ENCODE measurements around the gene ENPP6.

Gene ENPP6
- total RNA-seq, result 0 to 0.13 reads per million in 2 donors

- DNase-seq, result no peak
Measured at GRCh38 chr4:184217634-184218033, at the start of gene ENPP6. ENPP6 (minus strand) TSS chr4:184217873; CDS start chr4:184217819, 54 bp downstream.

GRCh38 chr4:184267206-184267608, 49.5 kb upstream of the ENPP6 start:
- DNase-seq, result no peak

GRCh38 chr4:184265546-184266351, 48.1 kb upstream of the ENPP6 start:
- DNase-seq, result no peak

GRCh38 chr4:184263910-184264732, 46.4 kb upstream of the ENPP6 start:
- DNase-seq, result no peak

DNA sequence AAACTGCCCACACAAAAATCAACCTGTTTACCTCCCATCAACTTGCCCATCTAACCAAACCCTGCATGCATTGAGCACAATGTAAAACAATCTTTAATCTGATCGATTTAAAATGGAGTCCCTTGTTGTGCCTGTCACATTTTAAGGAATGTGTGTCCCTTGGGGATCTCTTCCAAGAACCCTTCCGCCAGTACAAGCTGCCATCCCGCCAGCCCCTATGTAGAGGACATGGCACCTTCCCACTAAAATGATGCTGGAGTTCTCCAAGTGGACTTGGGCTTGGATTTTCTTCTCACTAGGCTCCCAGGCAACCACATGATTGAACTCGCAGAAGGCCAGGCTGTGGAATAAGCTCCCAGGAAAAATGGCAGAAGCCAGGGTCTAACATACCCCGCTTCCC, 45.8 kb upstream of the ENPP6 start:
- DNase-seq, result no peak

- DNase-seq, result no peak
Measured at GRCh38 chr4:184262901-184263300, 45.2 kb upstream of the ENPP6 start.

DNA sequence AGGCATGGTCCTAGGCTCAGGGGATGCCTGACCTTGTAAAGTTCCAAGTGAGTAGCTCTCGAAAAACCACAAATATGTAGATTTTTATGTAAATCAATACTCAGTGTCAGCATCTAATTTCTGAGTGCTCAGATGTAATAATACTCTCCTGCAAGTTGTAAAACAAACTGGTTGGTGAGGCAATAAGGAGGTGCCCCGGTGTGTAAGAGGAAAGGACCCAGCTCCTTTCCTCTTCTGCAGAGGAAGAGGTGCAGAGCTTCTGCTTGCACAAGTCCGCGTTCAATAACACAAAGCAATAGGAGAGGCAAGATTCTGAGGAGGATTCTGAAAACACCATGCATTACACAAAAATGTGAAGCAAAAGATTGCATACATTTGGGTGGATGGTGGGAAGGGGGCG, 43.6 kb upstream of the ENPP6 start:
- DNase-seq, result no peak

GRCh38 chr4:184259866-184260265, 42.2 kb upstream of the ENPP6 start:
- DNase-seq, result no peak

- DNase-seq, result no peak
Measured at GRCh38 chr4:184259081-184259480, 41.4 kb upstream of the ENPP6 start.

GRCh38 chr4:184255871-184256642, 38.4 kb upstream of the ENPP6 start:
- DNase-seq, result no peak

- DNase-seq, result no peak
Measured at GRCh38 chr4:184255361-184255760, 37.7 kb upstream of the ENPP6 start.

GRCh38 chr4:184253072-184253420, 35.4 kb upstream of the ENPP6 start:
- DNase-seq, result no peak

DNA sequence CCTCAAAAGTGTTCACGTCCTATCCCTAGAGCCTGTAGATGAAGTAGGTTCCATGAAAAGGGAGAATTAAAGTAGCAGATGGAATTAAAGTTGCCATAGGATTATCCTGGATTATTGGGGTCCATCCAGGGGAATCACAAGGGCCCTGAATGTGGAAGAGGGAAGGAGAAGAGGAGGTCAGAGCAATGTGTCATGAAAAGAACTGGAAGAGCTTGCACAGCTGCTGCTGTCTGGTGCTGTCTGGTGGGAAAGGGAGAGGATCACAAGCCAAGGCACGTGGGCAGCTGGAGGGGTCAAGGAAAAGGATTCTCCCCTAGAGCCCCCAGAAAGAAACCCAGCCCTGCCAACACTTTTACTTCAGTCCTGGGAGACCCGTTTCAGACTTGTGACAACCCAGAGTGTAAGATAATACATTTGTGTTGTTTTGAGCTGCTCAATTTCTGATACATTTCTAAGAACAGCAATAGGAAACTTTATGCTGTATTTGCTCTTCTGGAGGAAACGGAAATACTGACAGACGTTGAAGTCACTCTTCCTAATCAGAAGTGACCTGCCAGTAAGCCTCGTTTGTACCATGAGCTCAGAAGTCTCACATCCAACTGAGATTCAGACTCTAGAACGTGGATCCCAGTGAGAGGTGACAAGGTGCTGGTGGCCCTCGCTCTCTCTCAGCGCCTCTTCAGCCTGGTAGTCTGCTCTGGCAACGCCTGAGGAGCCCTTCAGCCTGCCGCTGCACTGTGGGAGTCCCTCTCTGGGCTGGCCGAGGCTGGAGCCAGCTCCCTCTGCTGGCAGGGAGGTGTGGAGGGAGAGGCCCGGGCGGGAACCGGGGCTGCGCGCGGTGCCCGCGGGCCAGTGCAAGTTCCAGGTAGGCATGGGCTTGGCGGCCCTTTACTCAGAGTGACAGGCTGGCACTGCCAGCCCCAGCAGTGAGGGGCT, 34.7 kb upstream of the ENPP6 start:
- no peak for DNase-seq

DNA sequence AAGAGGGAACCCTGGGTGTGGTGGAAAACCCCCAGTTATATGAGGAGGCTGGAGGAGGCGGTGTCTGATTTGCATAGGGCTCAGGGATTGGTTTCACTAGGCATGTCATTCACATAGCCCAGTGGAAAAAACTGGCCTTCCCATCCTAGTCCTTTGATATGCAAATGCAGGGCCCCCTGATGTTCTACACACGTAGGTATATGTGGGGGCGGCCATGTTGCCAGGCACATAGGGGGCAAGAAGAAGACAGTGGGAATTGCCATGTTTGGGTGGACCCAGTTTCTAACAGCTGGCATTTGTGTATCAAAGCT, 34.0 kb upstream of the ENPP6 start:
- no peak for DNase-seq

- DNase-seq, result no peak
Measured at GRCh38 chr4:184250795-184251669, 33.4 kb upstream of the ENPP6 start.

- no peak for DNase-seq
Measured at GRCh38 chr4:184248216-184248615, 30.5 kb upstream of the ENPP6 start.

GRCh38 chr4:184247421-184247820, 29.7 kb upstream of the ENPP6 start:
- no peak for DNase-seq

DNA sequence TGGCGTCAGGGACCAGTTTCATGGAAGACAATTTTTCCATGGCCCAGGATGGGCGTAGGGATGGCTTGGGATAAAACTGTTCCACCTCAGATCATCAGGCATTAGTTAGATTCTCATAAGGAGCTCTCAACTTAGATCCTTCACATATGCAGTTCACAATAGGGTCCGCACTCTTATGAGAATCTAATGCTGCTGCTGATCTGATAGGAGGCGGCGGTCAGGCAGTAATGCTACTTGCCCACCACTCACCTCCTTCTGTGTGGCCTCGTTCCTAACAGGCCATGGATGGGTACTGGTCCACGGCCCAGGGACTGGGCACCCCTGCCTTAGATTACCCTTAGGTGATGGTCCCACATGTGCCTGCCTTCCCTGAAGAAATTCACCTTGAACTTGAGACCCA, 28.8 kb upstream of the ENPP6 start:
- DNase-seq, result no peak

GRCh38 chr4:184238072-184238745, 20.5 kb upstream of the ENPP6 start:
- DNase-seq, result no peak

DNA sequence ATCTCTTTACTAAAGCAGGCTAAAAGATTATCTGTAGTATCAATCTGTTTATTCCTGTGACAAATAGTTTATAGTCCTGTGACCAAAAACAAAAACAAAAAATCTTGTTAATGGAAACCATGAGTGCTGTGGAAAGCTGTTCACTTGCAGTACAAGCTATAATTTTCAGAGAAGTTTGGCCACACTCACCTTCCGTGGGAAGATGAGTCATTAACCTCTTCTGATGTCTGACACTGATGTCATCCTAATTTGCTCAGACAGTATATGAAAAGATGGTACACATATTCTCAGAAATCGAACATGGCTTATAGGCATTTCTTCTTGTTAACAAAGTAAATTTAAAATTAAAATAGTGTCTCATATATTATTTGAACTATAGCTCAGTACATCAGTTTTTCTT, 19.9 kb upstream of the ENPP6 start:
- DNase-seq, result no peak

DNA sequence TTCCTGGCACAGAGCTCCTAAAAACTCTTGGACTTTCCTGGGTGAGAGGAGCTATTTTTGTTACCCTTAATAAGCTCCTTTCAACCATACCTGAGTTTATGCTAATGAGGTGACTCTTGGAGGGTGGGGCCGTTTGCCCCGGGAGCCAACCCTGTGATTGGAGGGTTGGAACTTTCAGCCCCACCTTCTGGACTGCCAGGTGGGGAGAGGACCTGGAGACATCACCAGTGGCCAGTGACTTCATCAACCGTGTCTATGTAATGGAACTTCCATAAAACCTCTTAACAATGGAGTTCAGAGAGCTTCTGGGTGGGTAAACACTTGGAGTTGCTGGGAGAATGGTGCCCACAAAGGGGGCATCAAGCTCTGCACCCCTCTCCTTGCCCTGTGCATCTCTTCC, 17.9 kb upstream of the ENPP6 start:
- no peak for DNase-seq
